ENCODE measurements around the gene SOS1. TPM values are rescaled to one million over a fixed set of nuclear protein-coding genes. Genes with fewer than 3 reads are reported as not detected.
"Not testable (repeated sequence)": the region's sequence is repeated elsewhere in the genome, so short reads cannot be mapped to it uniquely, and the experiment has no call there.

SOS1 gene
- total and polyA plus RNA-seq, 3 donors from 2014 or later: 27.0 to 48.7 (median 40.6) TPM

DNA sequence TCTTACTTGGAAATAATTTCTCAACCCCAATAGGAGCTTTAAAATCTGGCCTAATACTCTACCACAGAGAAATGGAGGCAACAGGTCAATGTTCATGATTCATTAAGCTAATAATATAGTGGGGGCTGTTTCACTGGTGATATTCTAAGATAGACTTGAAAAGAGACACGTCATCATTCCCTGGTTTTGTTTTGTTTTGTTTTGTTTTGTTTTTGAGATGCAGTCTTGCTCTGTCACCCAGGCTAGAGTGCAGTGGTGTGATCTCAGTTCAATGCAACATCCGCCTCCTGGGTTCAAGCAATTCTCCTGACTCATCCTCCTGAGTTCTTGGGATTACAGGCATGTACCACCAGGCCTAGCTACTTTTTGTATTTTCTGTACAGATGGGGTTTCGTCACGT, 37.5 kb upstream of the SOS1 start:
- intact Hi-C loops (cut with DNase I; ENCODE audit: low total_unique reads): no loop called here
- 91 to 94% methylated on average over 4 of the region's 4 CpGs for WGBS, 2 donors

DNA sequence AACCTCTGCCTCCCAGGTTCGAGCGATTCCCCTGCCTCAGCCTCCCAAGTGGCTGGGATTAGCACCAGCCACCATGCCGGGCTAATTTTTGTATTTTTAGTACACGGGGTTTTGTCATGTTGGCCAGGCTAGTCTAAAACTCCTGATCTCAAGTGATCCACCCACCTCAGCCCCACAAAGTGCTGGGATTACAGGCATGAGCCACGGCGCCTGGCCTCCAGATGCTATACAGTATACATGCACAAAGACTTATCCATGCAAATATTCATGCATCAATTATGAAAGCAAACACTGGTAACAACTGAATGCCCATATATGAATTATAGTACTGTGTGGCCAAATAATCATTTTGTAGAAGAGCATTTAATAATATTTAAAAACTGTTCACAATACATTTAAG, 36.0 kb upstream of the SOS1 start:
- no peak for DNase-seq
- Histone ChIP-seq H3K9me3 (no peaks in the 10 kb centered on the region), H3K27me3 (no peaks in the 10 kb centered on the region), H3K4me1 (peaks cover 9% of the 10 kb centered on the region), H3K27ac (no peak overlapping the region), H3K36me3 (ENCODE audit: low read depth, missing control alignments) (no peaks in the 10 kb centered on the region), H3K4me3 (no peak overlapping the region)
- no peak for TF ChIP-seq POLR2A (IDR thresholded peaks at IDR 0.05)
- TF ChIP-seq, protein P1, sequence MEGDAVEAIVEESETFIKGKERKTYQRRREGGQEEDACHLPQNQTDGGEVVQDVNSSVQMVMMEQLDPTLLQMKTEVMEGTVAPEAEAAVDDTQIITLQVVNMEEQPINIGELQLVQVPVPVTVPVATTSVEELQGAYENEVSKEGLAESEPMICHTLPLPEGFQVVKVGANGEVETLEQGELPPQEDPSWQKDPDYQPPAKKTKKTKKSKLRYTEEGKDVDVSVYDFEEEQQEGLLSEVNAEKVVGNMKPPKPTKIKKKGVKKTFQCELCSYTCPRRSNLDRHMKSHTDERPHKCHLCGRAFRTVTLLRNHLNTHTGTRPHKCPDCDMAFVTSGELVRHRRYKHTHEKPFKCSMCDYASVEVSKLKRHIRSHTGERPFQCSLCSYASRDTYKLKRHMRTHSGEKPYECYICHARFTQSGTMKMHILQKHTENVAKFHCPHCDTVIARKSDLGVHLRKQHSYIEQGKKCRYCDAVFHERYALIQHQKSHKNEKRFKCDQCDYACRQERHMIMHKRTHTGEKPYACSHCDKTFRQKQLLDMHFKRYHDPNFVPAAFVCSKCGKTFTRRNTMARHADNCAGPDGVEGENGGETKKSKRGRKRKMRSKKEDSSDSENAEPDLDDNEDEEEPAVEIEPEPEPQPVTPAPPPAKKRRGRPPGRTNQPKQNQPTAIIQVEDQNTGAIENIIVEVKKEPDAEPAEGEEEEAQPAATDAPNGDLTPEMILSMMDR (IDR thresholded peaks at IDR 0.05): no peak
- 88 to 95% methylated on average over 6 of the region's 6 CpGs for WGBS, 2 donors
- intact Hi-C loops (cut with DNase I; ENCODE audit: low total_unique reads): no loop called here

More for the DNA sequence above, 37.5 kb upstream of the SOS1 start:
- TF ChIP-seq POLR2A (IDR thresholded peaks at IDR 0.05): no peak
- TF ChIP-seq, protein P1 (IDR thresholded peaks at IDR 0.05): no peak
- Histone ChIP-seq H3K36me3 (ENCODE audit: low read depth, missing control alignments) (no peaks in the 10 kb centered on the region), H3K27ac (no peak overlapping the region), H3K4me3 (no peak overlapping the region), H3K27me3 (no peaks in the 10 kb centered on the region), H3K9me3 (no peaks in the 10 kb centered on the region), H3K4me1 (peaks cover 9% of the 10 kb centered on the region)
- no peak for DNase-seq

DNA sequence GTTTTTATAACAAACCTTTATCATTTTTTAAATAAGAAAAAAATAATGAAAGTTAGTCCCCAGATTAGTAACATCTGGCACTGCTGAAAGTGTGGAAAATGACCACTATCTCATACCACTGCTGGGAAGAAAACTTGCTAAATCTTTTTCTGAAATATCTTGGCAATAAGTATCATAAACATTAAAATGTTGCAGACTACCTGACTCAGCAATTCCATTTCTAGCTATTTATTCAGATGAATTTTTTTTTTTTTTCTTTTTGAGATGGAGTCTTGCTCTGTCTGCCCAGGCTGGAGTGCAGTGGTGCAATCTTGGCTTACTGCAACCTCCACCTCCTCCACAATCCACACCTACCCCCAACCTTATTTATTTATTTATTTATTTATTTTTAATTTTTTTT, 35.3 kb upstream of the SOS1 start:
- Histone ChIP-seq H3K27ac (no peak overlapping the region), H3K27me3 (no peaks in the 10 kb centered on the region), H3K36me3 (ENCODE audit: low read depth, missing control alignments) (no peaks in the 10 kb centered on the region), H3K4me1 (peaks cover 9% of the 10 kb centered on the region), H3K4me3 (no peak overlapping the region), H3K9me3 (no peaks in the 10 kb centered on the region)
- intact Hi-C loops (cut with DNase I; ENCODE audit: low total_unique reads): no loop called here
- DNase-seq: no peak
- TF ChIP-seq, protein P1 (IDR thresholded peaks at IDR 0.05): no peak
- no peak for TF ChIP-seq POLR2A (IDR thresholded peaks at IDR 0.05)

DNA sequence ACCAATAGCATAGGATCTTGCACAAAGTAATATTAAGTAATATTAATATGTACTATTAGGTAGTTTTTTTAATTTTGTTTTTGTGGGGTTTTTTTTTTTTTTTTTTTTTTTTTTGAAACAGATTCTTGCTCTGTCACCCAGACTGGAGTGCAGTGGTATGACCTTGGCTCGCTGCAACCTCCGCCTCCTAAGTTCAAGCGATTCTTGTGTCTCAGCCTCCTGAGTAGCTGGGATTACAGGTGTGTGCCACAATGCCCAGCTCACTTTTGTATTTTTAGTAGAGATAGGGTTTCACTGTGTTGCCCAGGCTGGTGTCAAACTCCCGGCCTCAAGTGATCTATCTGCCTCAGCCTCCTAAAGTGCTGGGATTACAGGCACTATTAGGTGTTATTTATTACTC, 34.7 kb upstream of the SOS1 start:
- H3K9me3 ChIP-seq; H3K27me3 ChIP-seq; H3K4me3 ChIP-seq; H3K4me1 ChIP-seq; DNase-seq; H3K36me3 ChIP-seq (ENCODE audit: low read depth, missing control alignments); intact Hi-C loops (cut with DNase I; ENCODE audit: low total_unique reads); H3K27ac ChIP-seq: not testable (repeated sequence)
- 72 to 86% methylated on average over 4 of the region's 4 CpGs for WGBS, 2 donors

DNA sequence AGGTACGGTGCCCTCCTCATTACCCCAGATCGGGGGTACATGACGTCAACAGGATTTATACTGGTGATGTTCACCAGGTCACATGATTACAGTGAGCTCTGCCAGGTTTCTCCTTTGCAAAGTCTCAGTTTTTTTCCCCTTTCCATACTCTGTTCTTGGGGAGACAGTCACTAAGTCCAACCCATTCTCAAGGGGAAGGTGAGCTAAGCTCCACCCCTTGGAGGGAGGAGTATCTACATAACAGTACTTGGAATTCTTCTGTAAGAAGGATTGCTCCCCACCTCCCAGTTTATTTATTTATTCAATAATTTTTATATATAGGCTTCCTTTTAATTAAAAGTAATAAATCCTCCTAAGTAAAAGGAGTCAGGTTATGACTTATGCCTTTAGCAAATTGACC, 34.1 kb upstream of the SOS1 start:
- no peak for TF ChIP-seq POLR2A (IDR thresholded peaks at IDR 0.05)
- TF ChIP-seq, protein P1 (IDR thresholded peaks at IDR 0.05): no peak
- no peak for DNase-seq
- H3K4me3 ChIP-seq: no peak overlapping the region
- WGBS, 2 donors: 73 to 88% methylated on average over 3 of the region's 3 CpGs
- intact Hi-C loops (cut with DNase I; ENCODE audit: low total_unique reads): no loop called here
- H3K27me3 ChIP-seq: no peaks in the 10 kb centered on the region
- H3K9me3 ChIP-seq: no peaks in the 10 kb centered on the region
- H3K27ac ChIP-seq: no peak overlapping the region
- no peaks in the 10 kb centered on the region for H3K36me3 ChIP-seq (ENCODE audit: low read depth, missing control alignments)
- peaks cover under 1% of the 10 kb centered on the region for H3K4me1 ChIP-seq
